ENCODE measurements around the gene STK32B. TPM values are rescaled to one million over a fixed set of nuclear protein-coding genes. Genes with fewer than 3 reads are reported as not detected.

STK32B gene
- total RNA-seq, 1 donor from 2014 or later, result 6.5 TPM

DNA sequence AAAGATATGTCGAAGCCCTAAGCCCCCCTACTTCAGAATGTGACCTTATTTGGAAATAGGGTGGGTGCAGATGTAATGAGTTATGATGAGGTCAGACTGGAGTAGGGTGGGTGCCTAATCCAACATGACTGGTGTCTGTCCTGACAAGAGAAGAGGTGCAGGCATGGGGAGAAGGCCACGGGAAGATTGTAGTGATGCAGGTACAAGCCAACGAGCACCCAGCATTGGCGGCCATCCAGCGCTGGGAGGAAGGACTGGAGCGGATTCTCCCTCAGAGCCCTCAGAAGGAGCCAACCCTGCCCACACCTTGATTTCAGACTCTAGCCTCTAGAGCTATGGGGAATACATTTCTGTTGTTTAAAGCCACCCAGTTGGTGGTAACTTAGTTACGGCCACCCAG, 419.9 kb downstream of the STK32B start:
- no peak for DNase-seq

DNA sequence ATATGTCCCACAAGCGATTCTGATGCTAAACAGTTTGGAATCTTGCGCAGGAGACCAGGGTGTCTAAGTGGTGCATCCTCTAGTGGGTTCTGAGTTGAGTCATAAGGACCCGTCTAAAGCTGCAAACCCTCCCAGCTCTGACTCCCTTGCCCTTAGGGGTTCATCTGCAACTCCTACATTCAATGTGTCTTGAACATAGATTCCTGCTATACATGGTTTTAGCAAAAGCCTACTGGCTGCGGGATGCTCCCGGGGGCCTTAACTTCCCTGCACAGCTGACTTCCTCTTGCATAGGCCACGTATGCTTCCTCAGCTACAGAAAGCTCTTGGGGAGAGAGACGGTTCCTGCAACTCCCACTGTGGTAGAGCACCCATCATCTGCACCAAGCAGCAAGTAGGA, 420.4 kb downstream of the STK32B start:
- DNase-seq, result no peak

DNA sequence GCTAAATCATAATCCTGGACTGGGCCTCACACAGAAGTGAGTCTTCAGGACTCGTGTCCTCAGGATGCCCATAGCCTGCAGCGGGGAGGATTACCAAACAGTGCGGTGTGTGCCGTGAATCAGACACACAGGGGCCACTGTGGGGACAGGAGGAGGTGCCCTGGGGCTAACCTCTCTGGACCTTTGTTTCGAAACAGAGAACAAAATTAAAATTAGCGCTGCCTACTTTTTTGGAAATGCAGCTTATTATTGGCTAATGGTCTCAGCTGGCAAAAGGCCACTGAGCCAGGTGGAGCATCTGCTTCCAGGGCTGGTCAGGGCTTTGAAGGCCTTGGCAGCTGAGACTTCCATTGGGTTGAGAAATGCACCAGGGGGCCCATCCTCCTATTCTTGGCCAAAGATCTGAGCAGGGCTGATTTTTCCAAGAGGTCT, 420.9 kb downstream of the STK32B start:
- DNase-seq, result no peak

DNA sequence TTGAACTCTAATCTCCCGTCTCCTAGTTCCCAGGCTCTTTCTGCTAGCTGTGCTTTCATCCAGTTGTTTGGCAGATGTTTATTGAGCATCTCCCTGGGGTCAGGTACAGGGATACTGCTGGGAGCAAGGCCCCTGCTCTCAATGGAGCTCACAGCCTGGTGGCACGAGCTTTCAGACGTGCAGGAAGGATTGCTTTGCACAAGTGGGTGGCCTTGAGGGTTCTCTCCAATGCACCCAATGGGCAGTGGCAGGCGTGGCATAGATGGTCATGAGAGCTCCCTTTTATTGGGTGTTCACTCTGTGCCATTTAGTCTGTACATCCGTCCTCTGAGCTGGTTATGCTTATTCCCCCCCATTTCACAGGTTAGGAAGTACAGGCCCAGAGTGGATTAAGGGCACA, 421.8 kb downstream of the STK32B start:
- DNase-seq, result no peak

DNA sequence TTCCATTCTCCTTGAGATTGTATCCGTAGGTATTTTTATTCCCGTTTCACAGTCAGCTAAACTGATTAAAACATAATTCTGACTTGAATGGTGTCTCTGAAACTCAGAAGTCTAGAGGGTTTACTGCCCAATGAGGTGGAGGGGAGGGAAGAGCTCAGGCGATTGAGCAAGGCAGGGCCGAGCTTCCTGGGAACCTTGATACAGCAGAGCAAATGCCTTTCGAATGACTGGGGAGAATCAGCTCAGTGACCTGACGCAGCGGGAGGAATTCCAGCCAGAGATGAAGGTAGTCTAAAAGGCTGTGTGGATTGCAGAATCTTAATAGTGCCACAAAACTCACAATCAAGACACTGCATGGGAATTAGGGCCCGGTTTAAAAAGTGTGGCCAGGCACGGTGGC, 423.5 kb downstream of the STK32B start:
- DNase-seq, result no peak

DNA sequence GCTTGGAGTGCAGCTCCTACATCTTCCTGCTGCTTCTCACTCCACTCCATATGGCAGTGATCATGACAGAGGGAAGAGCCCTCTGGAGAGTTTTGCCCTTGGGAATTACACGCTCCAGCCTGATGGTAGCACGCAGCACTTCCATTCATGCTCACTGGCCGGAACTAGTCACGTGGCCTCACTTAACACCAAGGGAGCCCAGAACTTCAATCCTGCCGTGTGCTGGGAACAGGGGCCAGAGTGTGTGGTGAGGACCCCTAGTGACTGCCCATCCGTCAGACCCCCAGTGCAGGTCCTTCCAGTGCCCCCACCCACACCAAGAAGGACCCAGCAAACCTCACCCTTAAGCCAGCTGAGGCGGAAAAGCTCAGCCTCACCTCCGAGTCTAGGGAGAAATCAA, 426.3 kb downstream of the STK32B start:
- no peak for DNase-seq

DNA sequence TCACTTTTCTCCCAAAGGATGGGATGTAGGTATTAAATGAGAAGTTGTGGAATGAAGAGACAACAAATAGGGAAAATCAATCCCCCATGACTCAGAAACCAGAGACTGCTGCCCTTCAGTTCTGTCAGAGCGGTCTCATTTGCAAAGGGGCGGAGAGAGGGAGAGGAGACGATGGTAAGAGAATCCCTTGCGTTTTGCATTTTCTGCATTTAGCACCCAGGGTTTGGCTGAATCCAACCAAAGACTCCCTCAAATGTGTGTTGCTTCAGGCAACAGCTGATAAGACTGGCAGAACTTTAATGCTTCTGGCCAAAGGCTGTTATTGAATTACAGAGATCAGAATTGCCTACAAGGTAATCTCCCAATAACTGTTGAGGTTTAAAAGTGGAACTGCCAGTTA, 426.9 kb downstream of the STK32B start:
- DNase-seq, result no peak

DNA sequence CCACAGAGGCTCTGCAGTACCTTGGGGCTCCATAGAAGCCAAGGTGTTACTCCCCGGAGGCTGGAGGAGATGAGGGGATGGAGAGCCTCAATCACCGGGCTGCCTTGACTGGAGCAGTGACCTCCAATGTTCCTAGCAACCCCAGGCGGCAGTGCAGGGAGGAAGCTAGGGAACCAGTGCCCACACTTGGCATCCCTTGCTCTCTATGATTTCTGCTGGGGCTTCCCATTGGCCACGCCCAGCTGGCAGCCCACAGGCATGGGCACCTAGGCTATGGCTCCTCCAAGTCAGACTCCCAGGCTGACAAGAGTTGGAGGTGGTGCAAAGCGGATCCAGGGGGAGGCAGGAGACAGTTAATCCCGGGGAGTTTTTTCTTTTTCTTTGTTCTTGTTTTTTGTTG, 427.4 kb downstream of the STK32B start:
- DNase-seq, result no peak

DNA sequence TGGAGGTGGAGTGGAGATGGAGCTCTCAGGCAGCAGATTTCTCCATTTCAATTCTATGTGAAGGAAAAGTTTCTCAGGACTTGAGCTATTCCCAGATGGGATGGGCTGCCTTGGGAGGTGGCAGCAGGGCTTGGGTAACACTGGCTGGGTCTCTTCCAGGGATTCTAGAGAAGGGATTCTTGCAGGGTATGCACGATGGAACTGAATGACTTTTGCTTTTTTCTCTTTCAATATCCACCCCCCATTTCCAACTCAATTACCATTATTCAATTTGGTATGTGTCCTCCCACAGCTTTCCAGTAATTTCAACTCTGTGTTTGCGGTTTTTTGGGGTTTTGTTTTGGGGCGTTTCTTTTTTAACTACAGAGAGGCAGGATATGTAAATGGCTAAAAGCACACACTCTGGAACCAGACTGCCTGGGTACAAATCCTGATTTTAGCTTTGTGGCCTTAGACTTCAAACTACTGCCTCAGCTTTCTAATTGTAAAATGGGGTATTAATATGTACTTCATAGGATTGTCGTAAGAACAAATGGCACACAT, 428.3 kb downstream of the STK32B start:
- DNase-seq, result no peak

DNA sequence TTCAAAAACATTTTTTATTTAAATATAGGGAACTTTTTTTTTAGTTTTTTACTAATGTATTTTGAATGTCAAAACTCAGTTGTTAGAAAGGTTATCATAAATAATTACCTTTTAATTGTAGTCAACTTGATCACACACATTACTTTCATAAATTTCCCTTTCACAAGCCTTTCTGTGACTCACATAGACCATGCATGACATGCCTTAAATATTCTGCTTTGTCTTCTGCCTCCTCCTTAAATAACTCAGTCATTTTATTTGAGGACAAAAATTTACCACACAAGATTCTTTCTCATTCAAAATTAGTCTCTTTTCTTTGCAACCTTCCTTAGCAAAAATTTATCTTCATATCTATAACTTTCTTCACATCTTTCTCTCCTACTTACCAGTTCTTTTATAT, 437.1 kb downstream of the STK32B start:
- no peak for DNase-seq

DNA sequence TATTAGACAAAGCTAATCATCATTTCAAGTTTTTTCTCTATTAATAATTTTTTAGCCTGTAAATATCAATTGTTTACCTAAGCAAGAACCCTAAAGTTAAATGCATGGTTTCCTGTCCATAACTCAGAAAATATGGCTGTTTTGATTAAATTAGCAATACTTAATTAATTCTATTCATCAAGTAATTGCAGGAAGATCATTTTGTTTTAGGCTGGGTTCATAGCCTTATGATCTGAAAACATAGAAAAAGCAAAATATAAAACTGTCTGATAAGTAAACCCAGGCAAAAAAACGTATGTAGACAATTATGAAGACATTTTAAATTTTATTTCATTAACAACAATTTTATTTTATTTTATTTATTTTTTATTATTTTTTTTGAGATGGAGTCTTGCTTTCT, 438.0 kb downstream of the STK32B start:
- DNase-seq, result no peak

DNA sequence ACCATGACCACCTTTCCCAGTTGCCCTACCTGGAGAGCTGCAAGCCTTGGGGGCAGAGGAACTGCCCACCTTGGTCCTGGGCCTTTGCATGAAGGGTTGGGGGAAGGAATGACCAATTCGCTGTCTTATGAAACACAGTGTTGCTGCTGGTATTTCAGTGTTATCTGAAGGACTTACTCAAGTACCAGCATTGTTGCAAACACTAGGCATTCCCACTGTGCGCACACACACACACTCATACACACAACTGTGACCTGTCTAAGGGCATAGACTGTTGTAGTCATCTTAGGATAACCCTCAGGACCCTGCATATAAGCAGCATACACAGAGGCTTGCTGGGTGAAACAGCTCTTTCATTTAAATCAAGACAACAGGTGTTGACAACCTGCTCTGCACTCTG, 446.2 kb downstream of the STK32B start:
- no peak for DNase-seq

DNA sequence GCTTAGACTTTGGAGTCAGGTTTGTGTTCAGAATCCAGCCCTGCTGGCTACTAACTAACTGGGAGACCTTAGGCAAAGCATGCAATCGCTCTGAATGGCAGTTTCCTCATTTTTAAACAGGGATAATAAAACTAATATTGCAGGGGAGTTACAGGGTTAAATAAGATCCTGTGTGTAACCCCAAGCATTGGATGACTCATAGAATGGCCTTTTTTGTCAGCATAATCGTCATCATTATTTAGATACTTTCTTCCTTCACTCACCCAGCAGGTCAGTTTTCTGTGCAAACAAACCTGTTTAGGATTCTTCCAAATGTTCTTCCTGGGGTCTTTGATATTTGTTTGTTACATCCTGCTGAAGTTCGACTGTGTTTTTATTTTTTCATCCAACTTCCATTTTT, 448.9 kb downstream of the STK32B start:
- no peak for DNase-seq

DNA sequence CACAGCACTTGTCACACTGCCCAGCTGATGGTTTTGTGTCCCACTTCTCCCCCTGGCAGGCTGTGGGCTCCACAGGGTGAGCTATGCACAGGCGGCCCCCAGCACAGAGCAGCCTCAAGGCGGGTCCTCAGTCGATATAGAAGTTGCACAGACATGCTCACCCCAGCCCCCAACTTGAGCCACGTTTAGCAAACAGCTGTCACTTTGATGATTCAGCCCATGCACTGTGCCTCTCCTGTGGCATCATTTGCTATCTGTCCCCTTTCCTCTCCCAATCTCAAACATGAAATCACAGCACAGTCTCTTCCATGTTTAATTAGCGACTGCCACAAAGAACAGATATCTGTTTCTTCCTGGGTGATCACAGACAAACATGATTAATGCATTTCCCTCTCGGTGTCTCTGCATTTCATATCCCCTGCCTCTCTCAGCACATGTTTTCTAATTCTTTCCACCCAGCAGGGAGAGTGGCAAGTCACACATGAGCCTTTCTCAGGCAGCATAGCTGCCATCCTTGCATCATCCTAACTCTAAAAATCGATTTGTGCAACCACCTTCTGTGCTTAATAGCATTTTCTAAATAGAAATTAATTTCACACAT, 452.2 kb downstream of the STK32B start:
- DNase-seq, result no peak

DNA sequence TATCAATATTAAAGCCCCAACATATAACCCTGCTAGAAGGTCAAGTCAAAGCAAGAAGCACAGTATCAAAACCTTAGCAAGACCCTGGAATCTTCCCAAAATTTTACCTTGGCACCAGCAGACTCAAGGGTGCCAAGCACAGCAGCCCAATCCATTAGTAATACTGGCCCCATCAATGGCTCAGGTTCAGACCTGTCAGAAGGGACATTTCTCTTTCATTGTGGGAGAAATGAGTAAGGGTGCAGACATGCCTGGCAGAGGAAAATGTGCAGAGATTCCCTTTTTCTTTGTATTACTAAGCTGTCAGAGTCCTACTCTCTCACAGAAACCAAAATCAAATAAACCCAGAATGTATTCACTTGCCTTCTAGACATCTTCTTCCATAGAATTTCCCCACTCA, 453.2 kb downstream of the STK32B start:
- DNase-seq, result no peak

DNA sequence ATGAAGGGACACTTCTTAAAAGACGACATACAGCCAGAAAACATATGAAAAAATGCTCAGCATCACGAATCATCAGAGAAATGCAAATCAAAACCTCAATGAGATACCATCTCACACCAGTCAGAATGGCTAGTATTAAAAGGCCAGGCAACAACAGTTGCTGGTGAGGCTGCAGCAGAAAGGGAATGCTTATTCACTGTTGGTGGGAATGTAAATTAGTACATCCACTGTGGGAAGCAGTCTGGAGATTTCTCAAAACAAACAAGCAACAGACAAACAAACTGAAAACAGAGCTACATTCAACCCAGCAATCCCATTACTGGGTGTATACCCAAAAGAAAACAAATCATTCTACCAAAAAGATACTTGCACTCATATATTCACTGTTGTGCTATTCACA, 459.2 kb downstream of the STK32B start:
- DNase-seq, result no peak

DNA sequence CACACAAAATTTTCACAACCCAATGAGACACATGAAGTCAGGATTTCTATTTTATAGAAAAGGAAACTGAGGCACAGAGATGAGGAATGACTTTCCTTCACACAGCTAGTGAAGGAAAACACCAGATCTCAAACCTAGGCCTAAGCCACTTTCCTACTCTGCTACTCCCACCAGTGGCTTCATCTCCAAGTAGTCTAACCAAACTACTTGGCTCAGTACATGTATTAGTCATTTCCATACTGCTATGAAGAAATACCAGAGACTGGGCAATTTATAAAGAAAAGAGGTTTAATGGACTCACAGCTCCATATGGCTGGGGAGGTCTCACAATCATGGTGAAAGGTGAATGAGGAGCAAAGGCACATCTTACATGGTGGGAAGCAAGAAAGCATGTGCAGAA, 460.5 kb downstream of the STK32B start:
- DNase-seq, result no peak

DNA sequence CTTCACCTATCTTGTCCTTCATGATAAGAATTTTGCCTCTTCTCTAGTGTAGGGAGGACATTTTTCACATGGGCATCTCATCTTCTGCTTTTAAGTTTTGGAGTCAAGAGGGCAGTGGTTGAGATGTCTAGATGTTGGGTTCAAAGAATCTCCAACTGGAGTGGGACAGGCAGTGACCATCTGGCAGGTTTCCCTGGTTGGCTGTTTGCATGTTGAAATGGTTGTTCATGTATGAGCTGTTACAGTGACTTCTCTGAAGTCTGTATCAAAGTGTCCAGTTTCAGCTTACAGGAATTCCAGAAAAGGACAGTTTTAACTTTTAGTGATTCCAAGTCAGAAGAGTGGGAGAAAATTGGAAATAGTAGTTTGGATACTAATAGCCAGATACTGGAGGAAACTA, 464.4 kb downstream of the STK32B start:
- DNase-seq, result no peak

DNA sequence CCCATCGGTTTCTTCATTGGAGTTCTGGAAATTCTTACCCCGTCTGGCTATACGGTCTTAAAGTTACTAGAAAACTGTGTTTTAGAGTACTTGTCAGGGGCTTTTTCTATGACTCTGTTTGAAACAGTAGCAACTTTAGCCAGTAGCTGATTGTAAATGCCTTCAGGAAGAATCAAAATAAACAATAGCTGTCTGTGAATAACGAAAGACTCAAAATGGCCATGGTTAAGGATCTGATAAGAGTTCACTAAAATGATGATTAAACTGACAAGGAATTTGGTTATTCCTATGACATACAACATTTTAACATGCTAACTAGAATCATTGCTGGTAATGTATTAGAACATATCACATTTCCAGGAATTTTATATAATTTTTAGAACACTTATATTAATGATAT, 466.1 kb downstream of the STK32B start:
- DNase-seq, result no peak

DNA sequence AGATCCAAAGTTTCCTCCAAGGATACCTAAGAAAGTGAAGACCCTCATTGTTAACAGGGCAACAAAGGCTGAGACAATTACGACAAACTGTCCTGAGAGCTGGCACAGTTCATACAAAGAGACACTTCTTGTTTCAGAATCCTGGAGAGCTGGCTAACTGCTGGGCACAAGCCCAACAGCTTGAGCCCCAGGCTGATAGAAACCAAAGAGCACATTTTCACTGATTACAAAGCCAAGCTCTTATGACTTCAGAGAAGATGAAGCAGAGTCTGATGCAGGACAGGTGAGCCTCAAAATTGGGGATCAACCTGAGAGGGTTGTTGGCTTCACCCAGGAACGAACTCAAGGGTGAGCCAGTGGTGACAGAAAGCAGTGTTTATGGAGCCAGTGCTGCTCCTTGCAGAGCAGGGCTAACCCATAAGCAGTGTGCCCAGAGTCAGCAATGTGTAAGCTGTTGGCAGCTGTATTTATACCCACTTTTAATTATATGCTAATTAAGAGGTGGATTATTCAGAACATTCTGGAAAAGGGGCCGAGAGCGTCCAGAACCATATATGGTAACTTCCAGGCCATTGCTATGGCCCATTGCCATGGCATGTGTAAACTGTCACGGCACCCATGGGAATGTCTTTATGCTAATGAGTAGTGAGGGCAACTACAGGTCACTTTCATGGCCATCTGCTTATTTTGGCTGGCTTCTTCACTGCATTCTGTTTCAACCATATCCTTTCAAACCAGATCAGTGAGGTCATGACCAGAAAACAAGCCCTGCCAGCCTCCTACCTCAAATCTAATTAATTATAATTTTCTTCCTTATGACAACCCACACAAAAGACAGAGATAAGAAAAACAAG, 473.4 kb downstream of the STK32B start:
- peak; percentile 37 for DNase-seq

DNA sequence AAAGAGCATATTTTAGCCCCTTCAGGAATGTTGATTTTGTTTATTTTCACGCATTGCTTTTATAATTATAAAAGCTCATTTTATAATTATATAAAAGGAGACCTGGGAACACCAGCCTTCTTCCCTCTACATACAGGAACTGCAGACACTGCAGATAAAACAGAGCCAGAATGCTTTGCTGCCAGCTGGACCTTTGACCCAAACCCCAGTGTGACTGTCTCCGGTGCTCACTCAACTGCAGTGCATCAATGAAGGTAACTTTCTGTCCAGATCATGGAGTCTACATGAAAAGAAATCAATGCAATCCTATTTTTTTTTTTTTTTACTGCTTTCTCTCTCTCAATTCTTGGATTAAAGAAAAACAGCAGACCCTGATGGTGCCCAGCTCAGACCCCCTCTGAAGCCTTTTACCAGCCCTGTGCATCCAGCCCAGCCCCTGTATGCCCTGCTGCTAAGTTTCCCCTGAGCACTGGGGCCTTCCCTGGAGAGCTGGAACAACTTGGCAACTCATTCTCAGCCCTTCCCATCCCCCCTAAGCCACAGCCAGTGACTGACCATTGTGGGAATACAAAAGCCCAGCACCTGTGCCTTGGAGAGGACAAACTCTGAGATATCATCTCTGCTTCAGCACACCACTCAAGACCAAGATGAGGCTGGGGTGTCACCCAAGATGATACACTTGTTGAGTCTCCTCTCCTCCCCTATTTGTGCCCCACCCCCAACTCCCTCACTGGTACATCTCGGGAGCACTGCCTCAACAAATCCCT, 475.0 kb downstream of the STK32B start:
- DNase-seq, result no peak

DNA sequence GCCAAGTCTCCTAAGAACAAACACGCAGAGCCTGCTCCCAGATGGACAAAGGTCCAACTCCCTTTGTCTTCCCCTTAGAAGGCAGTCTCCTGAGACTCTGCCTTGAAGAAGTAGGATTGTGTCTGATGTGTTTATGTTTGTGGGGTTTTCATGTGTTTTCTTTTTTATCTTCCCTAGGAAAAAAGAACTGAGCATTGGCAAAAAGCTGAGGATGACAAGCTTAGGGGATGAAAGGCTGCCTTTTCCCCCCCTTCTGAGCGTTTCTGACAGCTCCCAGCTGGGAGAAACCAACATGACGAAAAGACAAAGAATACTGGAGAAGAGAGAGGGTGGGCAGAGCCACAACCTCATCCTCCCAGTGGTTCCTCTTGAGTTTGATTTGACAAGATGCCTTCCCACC, 475.9 kb downstream of the STK32B start:
- no peak for DNase-seq

DNA sequence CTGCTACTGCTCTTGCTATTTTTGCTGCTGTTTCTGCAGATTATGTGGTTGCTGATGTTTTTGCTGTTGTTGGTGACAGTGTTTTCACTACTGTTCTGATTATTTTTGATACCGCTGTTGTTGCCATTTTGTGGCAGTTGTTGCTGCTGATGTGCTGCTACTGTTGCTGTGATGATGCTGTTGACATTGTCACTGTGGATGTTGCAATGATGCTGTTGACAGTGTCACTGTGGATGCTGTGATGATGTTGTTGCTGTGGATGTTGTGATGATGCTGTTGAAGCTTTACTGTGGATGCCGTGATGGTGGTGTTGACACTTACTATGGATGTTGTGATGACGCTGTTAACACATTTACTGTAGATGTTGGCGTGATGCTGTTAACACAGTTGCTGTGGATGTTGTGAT, 476.8 kb downstream of the STK32B start:
- DNase-seq, result no peak
